Dermis blood vessel endothelial cell (primary cell): Measurements from ENCODE around the gene L2HGDH. TPM values are rescaled to one million over a fixed set of nuclear protein-coding genes. Genes with fewer than 3 reads are reported as not detected.
"Not testable (repeated sequence)": the region's sequence is repeated elsewhere in the genome, so short reads cannot be mapped to it uniquely, and the experiment has no call there.

Source experiments
- DNase-seq: peaks from one replicate; pipeline ENCODE4 v3.0.0; 2010
- total RNA-seq: library from RNA; depleted of rRNA; stranded (reverse); fragments of >200 nt; gene quantifications from 2 replicates; pipeline ENCODE4 v1.2.3, GENCODE V29; 2014

The L2HGDH gene
- total RNA-seq, 1 donor from 2014 or later: 4.4 TPM

- no peak for DNase-seq
Observed at GRCh38 chr14:50339178-50339804, 27.3 kb upstream of the L2HGDH start.

GRCh38 chr14:50338587-50338986 is 26.6 kb upstream of the L2HGDH start:
- DNase-seq: no peak

GRCh38 chr14:50335989-50336824 is 24.2 kb upstream of the L2HGDH start:
- DNase-seq: peak; percentile 90

DNA sequence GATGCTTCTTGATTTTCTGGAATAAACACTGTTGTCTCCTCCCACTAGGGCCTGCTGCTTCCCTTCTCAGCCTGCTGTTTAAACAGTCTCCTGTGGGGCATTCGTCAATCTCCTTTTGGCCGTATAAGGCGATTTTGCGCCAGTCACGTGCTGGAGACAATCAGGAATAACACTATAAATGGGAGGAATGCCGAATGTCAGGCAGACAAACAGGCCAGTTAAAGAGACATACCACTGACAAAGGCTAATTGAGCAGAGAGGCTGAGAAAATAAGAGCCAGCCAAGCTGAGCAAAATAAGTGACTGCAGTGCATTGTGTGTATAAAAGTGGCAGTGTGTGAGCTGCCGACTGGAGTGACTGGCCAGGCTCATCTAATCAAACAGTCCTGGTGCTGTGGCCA is 23.4 kb upstream of the L2HGDH start:
- peak; percentile 94 for DNase-seq

DNA sequence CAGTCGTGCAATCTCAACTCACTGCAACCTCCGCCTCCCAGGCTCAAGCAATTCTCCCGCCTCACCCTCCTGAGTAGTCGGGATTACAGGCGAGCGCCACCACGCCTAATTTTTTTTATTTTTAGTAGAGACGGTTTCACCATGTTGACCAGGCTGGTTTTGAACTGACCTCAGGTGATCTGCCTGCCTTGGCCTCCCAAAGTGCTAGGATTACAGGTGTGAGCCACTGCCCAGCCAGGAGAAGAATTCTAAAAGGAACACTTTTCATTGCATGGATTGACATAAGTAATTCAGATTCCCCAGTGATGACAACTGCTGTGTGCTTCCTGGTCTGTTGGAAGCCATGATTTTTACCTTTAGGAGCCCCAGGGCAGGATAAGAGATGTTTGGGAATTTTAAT is 22.2 kb upstream of the L2HGDH start:
- no peak for DNase-seq

GRCh38 chr14:50333014-50333509 is 21.0 kb upstream of the L2HGDH start:
- peak; percentile 57 for DNase-seq

- DNase-seq: no peak
Observed at GRCh38 chr14:50331596-50331995, 19.6 kb upstream of the L2HGDH start.

GRCh38 chr14:50321009-50321660 is 9.1 kb upstream of the L2HGDH start:
- DNase-seq: peak; percentile 97

DNA sequence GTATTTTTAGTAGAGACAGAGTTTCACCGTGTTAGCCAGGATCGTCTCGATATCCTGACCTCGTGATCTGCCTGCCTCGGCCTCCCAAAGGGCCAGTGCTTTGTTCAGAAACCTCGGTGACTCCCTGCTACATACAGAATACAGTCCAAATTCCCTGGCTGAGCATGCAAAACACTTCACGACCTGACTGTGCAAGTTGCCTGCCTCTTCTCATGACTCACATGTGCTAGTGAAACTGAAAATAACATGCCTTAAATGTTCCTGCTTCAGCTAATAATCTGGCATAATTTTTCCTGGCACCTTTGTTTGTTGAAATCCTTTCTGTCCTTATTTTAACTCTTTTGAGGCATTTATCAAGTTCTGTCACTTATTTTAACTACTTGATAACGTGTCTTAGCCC is 8.3 kb upstream of the L2HGDH start:
- peak; percentile 16 for DNase-seq

GRCh38 chr14:50319721-50320120 is 7.7 kb upstream of the L2HGDH start:
- DNase-seq: no peak

- no peak for DNase-seq
Observed at GRCh38 chr14:50319293-50319692, 7.3 kb upstream of the L2HGDH start.

DNA sequence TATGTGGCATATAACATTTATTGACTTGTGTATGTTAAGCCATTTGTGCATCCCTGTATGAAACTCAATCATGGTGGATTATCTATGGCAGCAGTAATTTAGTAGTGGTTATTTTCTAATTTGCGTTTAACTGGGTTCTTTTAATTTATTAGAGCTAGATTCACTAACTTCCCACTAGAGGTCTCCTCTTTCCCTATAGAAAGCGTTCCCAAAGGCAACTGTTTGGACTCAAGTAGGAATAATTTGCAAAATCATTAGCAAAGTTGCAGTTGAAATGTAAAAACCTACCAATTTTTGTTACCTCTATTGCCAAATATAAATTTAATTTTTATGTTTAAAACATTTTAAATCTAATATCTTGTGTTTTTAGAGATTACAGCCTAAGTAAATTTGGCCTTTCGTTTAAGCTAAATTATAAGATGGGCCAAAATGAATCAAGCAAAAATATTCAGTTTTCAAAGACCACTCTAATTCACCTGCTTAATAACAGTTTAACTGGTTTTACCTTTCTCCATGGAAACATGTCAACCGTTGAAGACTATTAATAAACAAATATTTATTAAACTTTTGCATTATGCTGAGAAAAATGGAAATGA is 6.1 kb upstream of the L2HGDH start:
- DNase-seq: peak; percentile 73

- DNase-seq: not testable (repeated sequence)
Observed at GRCh38 chr14:50314098-50314497, 2.1 kb upstream of the L2HGDH start.

DNA sequence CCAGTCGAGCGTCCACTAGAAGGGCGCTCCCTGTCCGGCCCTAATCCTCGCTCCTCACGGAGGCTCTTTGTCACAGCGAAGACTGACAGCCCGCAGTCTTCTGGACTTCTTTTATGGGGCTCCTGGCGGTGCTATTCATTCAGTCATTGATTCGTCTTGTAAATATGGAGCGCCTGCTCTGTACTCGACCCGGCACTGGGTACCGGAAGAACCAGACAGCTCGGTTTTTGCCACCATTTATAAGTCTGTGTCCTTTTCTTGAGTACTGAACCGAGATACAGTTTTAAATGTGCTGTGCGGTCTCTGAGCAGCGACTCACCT is 665 bp upstream of the L2HGDH start:
- DNase-seq: no peak

DNA sequence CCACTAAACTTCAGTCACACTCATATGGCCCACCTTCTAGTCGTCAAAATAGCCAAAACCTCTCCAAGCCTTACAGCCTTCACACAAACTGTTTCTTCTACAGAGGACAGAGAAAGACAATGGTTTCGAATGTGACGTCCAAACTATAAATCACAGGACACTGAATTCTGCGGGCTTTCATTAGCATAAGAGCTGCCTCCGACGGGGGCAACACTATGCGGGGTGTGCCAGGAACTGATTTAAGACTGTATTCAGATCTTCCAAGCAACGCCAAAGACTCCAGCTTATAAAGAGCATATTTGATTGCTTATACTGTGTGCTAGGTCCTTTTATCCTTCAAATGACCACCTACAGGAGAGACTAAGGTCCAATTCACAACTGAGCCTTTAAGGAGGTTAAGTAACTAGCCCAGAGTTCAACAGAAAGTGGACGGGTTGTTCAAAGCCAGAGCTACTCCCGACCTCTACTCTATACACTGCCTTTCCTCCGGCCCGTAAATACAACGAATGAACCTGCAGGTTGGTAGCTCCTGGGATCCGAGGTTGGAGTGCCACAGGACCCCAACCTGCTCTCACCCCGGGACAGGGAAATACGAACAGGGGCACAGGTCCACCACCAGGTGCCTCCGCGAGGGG is 575 bp downstream of the L2HGDH start:
- no peak for DNase-seq

GRCh38 chr14:50310445-50310844 is 1.6 kb downstream of the L2HGDH start:
- no peak for DNase-seq

GRCh38 chr14:50308363-50308915 is 3.6 kb downstream of the L2HGDH start:
- no peak for DNase-seq

DNA sequence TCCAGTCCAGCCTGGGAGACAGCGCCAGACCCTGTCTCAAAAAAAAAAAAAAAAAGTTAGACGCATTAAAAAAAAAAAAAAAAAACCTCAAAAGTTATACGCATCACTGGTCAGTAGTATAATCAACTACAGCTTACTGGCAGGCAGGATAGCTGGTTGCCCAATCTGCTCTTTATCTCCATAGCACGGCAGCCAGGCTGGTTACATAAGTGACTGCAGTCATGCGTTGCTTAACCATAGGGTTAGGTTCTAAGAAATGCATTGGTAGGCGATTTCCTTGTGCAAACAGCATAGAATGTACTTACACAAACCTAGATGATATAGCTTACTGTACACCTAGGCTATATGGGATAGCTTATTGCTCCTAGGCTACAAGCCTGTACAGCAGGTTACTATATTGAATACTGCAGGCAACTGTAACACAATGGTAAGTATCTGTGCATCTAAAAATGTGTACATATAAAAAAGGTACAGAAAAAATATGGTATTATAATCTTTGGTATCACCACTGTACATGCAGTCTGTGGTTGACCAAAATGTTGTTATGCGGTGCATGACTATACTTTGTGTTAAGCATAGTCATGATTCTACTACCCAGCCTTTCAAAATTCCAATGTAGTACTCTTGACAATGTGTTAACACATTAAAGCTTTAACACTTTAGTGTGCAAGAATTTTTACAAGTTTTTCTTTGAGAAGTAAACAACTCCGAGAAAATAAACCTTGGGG is 8.1 kb downstream of the L2HGDH start:
- no peak for DNase-seq

GRCh38 chr14:50301914-50302313 is 10.1 kb downstream of the L2HGDH start:
- no peak for DNase-seq

- DNase-seq: no peak
Observed at GRCh38 chr14:50299585-50299984, 12.4 kb downstream of the L2HGDH start.

DNA sequence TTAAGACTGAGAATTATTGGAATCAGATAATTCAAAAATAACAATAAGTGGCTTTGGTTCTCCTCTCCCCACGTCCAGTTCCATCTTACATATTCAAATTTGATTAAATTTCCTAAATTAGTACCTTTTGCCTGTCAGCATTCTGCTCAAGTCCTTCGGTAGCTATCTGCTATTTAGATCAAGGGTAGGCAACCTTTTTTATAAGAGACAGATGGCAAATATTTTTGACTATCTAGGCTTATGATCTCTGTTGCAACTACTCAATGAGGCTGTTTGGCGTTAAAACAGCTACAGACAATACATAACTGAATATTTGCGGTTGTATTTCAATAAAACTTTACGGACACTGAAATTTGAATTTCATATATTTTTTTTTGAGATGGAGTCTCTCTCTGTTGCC is 21.7 kb downstream of the L2HGDH start:
- DNase-seq: no peak

DNA sequence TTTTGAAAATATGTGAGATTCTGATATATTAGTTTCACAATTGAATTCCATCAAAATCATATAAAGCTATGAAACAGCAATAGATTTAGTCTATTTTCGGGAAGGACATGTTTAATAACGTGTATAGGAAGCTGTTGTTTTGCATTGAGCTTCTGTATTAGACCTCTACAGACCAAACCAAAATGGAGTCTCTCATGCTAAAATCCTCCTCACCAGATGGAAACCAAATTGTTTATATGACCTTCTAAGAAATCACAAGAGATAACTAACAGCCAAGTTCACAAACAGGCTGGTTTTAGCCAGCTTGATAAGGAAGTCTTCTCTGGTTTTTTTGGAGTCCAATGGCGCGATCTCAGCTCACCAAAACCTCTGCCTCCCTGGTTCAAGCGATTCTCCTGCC is 23.9 kb downstream of the L2HGDH start:
- DNase-seq: no peak
